HepG2 (cell line): Measurements from ENCODE around the gene ESYT1. TPM values are rescaled to one million over a fixed set of nuclear protein-coding genes. Genes with fewer than 3 reads are reported as not detected.

Source experiments
- CREM ChIP-seq, 2 experiments: sonication (generic) in 1 of 2; formaldehyde crosslinking in 1 of 2; IDR thresholded peaks; 2 replicates each; pipeline versions ENCODE4 v1.4.0 to v1.6.1; 2016 to 2020; ENCODE audit warnings: antibody characterized with exemption in 1 of 2, mild to moderate bottlenecking in 1 of 2, missing genetic modification reagents in 1 of 2
- HMGXB3 ChIP-seq: sonication (generic); formaldehyde crosslinking; IDR thresholded peaks from 2 replicates; pipeline ENCODE4 v1.4.0; 2020; ENCODE audit warnings: missing genetic modification reagents, borderline replicate concordance
- PTBP1 ChIP-seq: fragments of 200-400 bp; formaldehyde crosslinking; IDR thresholded peaks from 2 replicates; pipeline ENCODE4 v1.6.1; 2018; ENCODE audit warnings: low read length, low read depth; ENCODE audit not compliant: poor library complexity, severe bottlenecking
- SKIL ChIP-seq: sonication (generic); formaldehyde crosslinking; IDR thresholded peaks from 2 replicates; pipeline ENCODE4 v1.8.0; 2022; ENCODE audit warnings: missing genetic modification reagents, mild to moderate bottlenecking, moderate library complexity, borderline replicate concordance
- ZBTB10 ChIP-seq: sonication (generic); formaldehyde crosslinking; IDR thresholded peaks from 2 replicates; pipeline ENCODE4 v1.4.0; 2020; ENCODE audit warnings: missing genetic modification reagents, borderline replicate concordance
- ZBTB46 ChIP-seq: sonication (generic); formaldehyde crosslinking; IDR thresholded peaks from 2 replicates; pipeline ENCODE4 v1.4.0; 2020; ENCODE audit warnings: mild to moderate bottlenecking, missing genetic modification reagents, borderline replicate concordance
- ZNF12 ChIP-seq: sonication (generic); formaldehyde crosslinking; IDR thresholded peaks from 2 replicates; pipeline ENCODE4 v1.5.0; 2020; ENCODE audit warnings: missing genetic modification reagents
- ZNF354B ChIP-seq: sonication (generic); formaldehyde crosslinking; IDR thresholded peaks from 2 replicates; pipeline ENCODE4 v1.8.0; 2022; ENCODE audit warnings: mild to moderate bottlenecking, missing genetic modification reagents
- ZNF512 ChIP-seq: sonication (generic); formaldehyde crosslinking; IDR thresholded peaks from 2 replicates; pipeline ENCODE4 v1.4.0; 2020; ENCODE audit warnings: mild to moderate bottlenecking, missing genetic modification reagents
- ZNF552 ChIP-seq: sonication (generic); formaldehyde crosslinking; IDR thresholded peaks from 2 replicates; pipeline ENCODE4 v1.9.0; 2022; ENCODE audit warnings: missing genetic modification reagents, mild to moderate bottlenecking, borderline replicate concordance
- ZNF703 ChIP-seq: sonication (generic); formaldehyde crosslinking; IDR thresholded peaks from 2 replicates; pipeline ENCODE4 v1.5.1; 2020; ENCODE audit warnings: missing genetic modification reagents, mild to moderate bottlenecking, moderate library complexity, borderline replicate concordance
- ZNF747 ChIP-seq: sonication (generic); formaldehyde crosslinking; IDR thresholded peaks from 2 replicates; pipeline ENCODE4 v1.8.1; 2023; ENCODE audit warnings: missing genetic modification reagents, mild to moderate bottlenecking, borderline replicate concordance
- ZNF816 ChIP-seq: sonication (generic); formaldehyde crosslinking; IDR thresholded peaks from 2 replicates; pipeline ENCODE4 v1.8.0; 2022; ENCODE audit warnings: missing genetic modification reagents, mild to moderate bottlenecking, borderline replicate concordance
- ZSCAN22 ChIP-seq: sonication (generic); formaldehyde crosslinking; IDR thresholded peaks from 2 replicates; pipeline ENCODE4 v1.4.0; 2020; ENCODE audit warnings: mild to moderate bottlenecking, missing genetic modification reagents
- polyA plus RNA-seq, 8 experiments: library from polyadenylated mRNA; depleted of rRNA in 3 of 8; stranded (reverse) in 7 of 8; unstranded in 1 of 8; fragments of >200 nt; fragmentation: Illumina TruSeq in 4 of 8; extraction: Trizol in 4 of 8; gene quantifications; 2 replicates each; pipeline versions ENCODE4 v1.2.1 to v1.2.3, GENCODE V29; 2011 to 2016; ENCODE audit warnings: low read depth in 4 of 8, missing spikeins in 1 of 8, mixed read lengths in 1 of 8; ENCODE audit not compliant: insufficient read depth in 1 of 8
- total RNA-seq, 5 experiments: library from RNA; depleted of rRNA; stranded (reverse); fragments of >200 nt; fragmentation: Illumina TruSeq; extraction: Trizol; gene quantifications; 2 replicates each; pipeline ENCODE4 v1.2.3, GENCODE V29; 2016; ENCODE audit warnings: low read depth in 1 of 5

ESYT1 gene
- total and polyA plus RNA-seq, 2 of the 13 experiments (the other 11 are each of a cell fraction or from before 2014, with no cell fraction given), result 66.9 to 71.0 TPM

GRCh38 chr12:56116267-56117081, 11.6 kb upstream of the ESYT1 start, which contains the start of gene RPL41 (continued):
- TF ChIP-seq HMGXB3 (CRISPR knock-in tag) (peak; percentile 88), ZNF703 (CRISPR knock-in tag) (no peak), ZNF512 (CRISPR knock-in tag) (peak; percentile 85), PTBP1 (no peak), CREM (IDR thresholded peaks at IDR 0.05) (peak; percentile 98), CREM (CRISPR knock-in tag; IDR thresholded peaks at IDR 0.05) (peak; percentile 51; the same call in 1 of the 2 replicates), ZNF12 (CRISPR knock-in tag) (peak; percentile 16; the same call in 1 of the 2 replicates), ZBTB10 (CRISPR knock-in tag) (no peak), ZNF816 (CRISPR knock-in tag) (no peak), ZNF747 (CRISPR knock-in tag) (0 out of 2 replicates have a peak, but pooled peaks have one; percentile 59), ZSCAN22 (CRISPR knock-in tag) (no peak), ZNF552 (no peak), ZBTB46 (no peak), ZNF354B (CRISPR knock-in tag) (no peak), SKIL (CRISPR knock-in tag) (no peak)
